K562 (cell line): ENCODE measurements around the gene GRB10.

Source experiments
- FOSL1 ChIP-seq: fragments of 200-800 bp; sonication (Bioruptor generic); conservative IDR thresholded peaks from 2 replicates; pipeline ENCODE4 v1.6.1; 2016; ENCODE audit warnings: missing genetic modification characterization, missing compliant biosample characterization
- MAFK ChIP-seq: IDR thresholded peaks from 2 replicates; pipeline ENCODE4 v1.6.1; 2011; ENCODE audit warnings: low read length, improper control_type of control experiment
- MAZ ChIP-seq, 2 experiments: fragments of 450-650 bp in 1 of 2; sonication (generic) in 1 of 2; formaldehyde crosslinking; IDR thresholded peaks in 1 of 2; conservative IDR thresholded peaks in 1 of 2; 2 replicates each; pipeline versions ENCODE4 v1.4.0 to v1.5.0; 2020; ENCODE audit warnings: mild to moderate bottlenecking in 1 of 2, missing genetic modification reagents in 1 of 2
- POLR2A ChIP-seq: fragments of 450-650 bp; conservative IDR thresholded peaks from 2 replicates; pipeline ENCODE4 v1.6.1; 2016
- SRF ChIP-seq, 2 experiments: fragments of 250-450, 450-650 bp in 1 of 2; sonication (Bioruptor Pico) in 1 of 2; sonication (generic) in 1 of 2; formaldehyde crosslinking; IDR thresholded peaks; 2 replicates each; pipeline versions ENCODE4 v1.5.0 to v1.5.1; 2020 to 2022; ENCODE audit warnings: mild to moderate bottlenecking in 1 of 2, missing genetic modification reagents in 1 of 2
- TARDBP ChIP-seq: fragments of 450-650 bp; IDR thresholded peaks from 2 replicates; pipeline ENCODE4 v1.6.1; 2016
- ZNF583 ChIP-seq: fragments of 250-450 bp; sonication (Bioruptor Pico); IDR thresholded peaks from 2 replicates; pipeline ENCODE4 v1.4.0; 2020

GRCh38 chr7:50754241-50754640 lies 28.5 kb downstream of the GRB10 start:
- TF ChIP-seq POLR2A (no peak), TARDBP (no peak), MAZ (CRISPR knock-in tag; conservative IDR thresholded peaks at IDR 0.05 in 1 of 2, IDR thresholded peaks at IDR 0.05 in 1 of 2) (no peak), SRF (CRISPR knock-in tag; IDR thresholded peaks at IDR 0.05) (no peak), MAFK (no peak), ZNF583 (no peak), FOSL1 (tag) (no peak)
